ENCODE data around the gene CDC42BPB.

Gene CDC42BPB

GRCh38 chr14:102982852-102983470, 74.4 kb downstream of the CDC42BPB start:
- no peak for TF ChIP-seq CTCF (IDR thresholded peaks at IDR 0.05)
- no peak overlapping the region for H3K4me3 ChIP-seq
- H3K36me3 ChIP-seq: peaks cover 79 to 99% (median 94%) of the 10 kb centered on the region in 3 donors
- DNase-seq: no peak
- peaks cover 0 to 5% (median 5%) of the 10 kb centered on the region in 3 donors for H3K9me3 ChIP-seq
- intact Hi-C loops (cut with DNase I; ENCODE audit: low total_unique reads): no loop called here
- H3K27me3 ChIP-seq: no peaks in the 10 kb centered on the region
- H3K4me1 ChIP-seq: peaks cover 0 to 9% (median 0%) of the 10 kb centered on the region in 4 donors
- no peak overlapping the region for H3K27ac ChIP-seq

GRCh38 chr14:102980409-102980810, 76.9 kb downstream of the CDC42BPB start:
- Histone ChIP-seq H3K27ac (no peak overlapping the region), H3K4me1 (no peaks in the 10 kb centered on the region), H3K9me3 (no peaks in the 10 kb centered on the region), H3K4me3 (no peak overlapping the region), H3K27me3 (no peaks in the 10 kb centered on the region), H3K36me3 (peaks cover 80 to 99% (median 96%) of the 10 kb centered on the region in 3 donors)
- DNase-seq: no peak
- no peak for TF ChIP-seq CTCF (IDR thresholded peaks at IDR 0.05)
- intact Hi-C loops (cut with DNase I; ENCODE audit: low total_unique reads): no loop called here

GRCh38 chr14:102979406-102979805, 77.9 kb downstream of the CDC42BPB start:
- DNase-seq: no peak
- H3K36me3 ChIP-seq: peaks cover 80 to 100% (median 96%) of the 10 kb centered on the region in 3 donors
- TF ChIP-seq CTCF (IDR thresholded peaks at IDR 0.05): no peak
- H3K4me1 ChIP-seq: no peaks in the 10 kb centered on the region
- intact Hi-C loops (cut with DNase I; ENCODE audit: low total_unique reads): no loop called here
- H3K9me3 ChIP-seq: no peaks in the 10 kb centered on the region
- no peaks in the 10 kb centered on the region for H3K27me3 ChIP-seq
- H3K27ac ChIP-seq: no peak overlapping the region
- H3K4me3 ChIP-seq: no peak overlapping the region

- Histone ChIP-seq H3K4me3 (no peak overlapping the region), H3K27me3 (no peaks in the 10 kb centered on the region), H3K36me3 (peaks cover 86 to 99% (median 95%) of the 10 kb centered on the region in 3 donors), H3K9me3 (no peaks in the 10 kb centered on the region), H3K27ac (no peak overlapping the region), H3K4me1 (no peaks in the 10 kb centered on the region)
- intact Hi-C loops (cut with DNase I; ENCODE audit: low total_unique reads): no loop called here
- no peak for TF ChIP-seq CTCF (IDR thresholded peaks at IDR 0.05)
- no peak for DNase-seq
Observed at GRCh38 chr14:102977475-102977874, 79.9 kb downstream of the CDC42BPB start.

GRCh38 chr14:102975662-102976061, 81.7 kb downstream of the CDC42BPB start:
- Histone ChIP-seq H3K4me3 (no peak overlapping the region), H3K9me3 (no peaks in the 10 kb centered on the region), H3K27me3 (no peaks in the 10 kb centered on the region), H3K27ac (no peak overlapping the region), H3K36me3 (peaks cover 84 to 98% (median 94%) of the 10 kb centered on the region in 3 donors), H3K4me1 (no peaks in the 10 kb centered on the region)
- intact Hi-C loops (cut with DNase I; ENCODE audit: low total_unique reads): no loop called here
- no peak for DNase-seq
- TF ChIP-seq CTCF (IDR thresholded peaks at IDR 0.05): no peak
